Measurements from ENCODE around the gene COL16A1.
A peak's percentile ranks its signal among the peaks of the same experiment; 100 is the strongest.

COL16A1 gene

GRCh38 chr1:31703431-31704270 is at the start of gene COL16A1:
Gene COL16A1, minus strand, starts transcription at chr1:31704017. Its CDS starts 1,824 bp downstream, at chr1:31702193.
- no peak for DNase-seq

DNA sequence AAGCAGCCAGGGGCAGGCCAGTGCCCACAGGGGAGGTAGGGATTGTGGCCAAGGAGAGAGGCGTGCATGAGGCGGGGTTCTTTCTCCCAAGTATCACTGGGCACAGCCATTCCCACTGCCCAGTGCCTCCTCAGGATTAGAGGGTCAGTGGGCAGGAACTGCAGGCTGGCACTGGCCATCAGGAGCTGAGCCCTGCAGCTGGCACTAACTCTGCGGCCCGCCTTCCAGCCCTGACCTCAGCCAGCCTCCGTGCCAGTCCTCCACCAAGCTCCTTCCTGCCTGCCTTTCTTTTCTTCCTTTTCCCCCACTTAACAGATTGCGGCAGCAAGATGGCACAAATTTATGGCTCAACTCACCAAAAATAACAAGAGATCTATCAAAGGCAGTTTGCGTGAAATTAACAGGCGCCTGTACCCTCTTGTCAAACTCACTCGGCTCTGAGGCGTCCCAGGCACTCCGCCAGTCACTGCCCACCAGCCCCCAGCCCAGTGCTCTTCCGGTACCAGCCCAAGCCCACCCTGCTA is 49.2 kb upstream of the COL16A1 start:
- DNase-seq = no peak

DNA sequence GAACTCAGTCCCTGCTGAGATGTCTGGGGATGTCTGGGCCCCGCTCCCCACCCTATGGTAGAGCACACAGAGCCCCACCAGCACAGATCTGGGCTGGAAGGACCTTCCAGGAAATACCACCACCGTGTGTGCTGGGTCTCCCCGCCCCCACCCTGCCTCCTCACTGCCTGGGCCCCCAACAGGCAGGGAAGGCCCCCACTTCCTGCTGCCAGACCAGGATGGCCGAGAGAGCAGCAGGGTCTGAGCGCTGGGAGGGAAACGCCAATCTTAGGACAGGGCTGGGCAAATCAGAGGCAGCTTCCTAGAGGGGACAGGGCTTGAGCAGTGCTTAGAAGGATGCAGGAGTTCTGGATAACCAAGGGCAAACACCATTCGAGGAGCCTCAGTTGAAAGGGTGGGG is 48.4 kb upstream of the COL16A1 start:
- no peak for DNase-seq

- DNase-seq = no peak
Measured at GRCh38 chr1:31751822-31752241, 48.0 kb upstream of the COL16A1 start.

DNA sequence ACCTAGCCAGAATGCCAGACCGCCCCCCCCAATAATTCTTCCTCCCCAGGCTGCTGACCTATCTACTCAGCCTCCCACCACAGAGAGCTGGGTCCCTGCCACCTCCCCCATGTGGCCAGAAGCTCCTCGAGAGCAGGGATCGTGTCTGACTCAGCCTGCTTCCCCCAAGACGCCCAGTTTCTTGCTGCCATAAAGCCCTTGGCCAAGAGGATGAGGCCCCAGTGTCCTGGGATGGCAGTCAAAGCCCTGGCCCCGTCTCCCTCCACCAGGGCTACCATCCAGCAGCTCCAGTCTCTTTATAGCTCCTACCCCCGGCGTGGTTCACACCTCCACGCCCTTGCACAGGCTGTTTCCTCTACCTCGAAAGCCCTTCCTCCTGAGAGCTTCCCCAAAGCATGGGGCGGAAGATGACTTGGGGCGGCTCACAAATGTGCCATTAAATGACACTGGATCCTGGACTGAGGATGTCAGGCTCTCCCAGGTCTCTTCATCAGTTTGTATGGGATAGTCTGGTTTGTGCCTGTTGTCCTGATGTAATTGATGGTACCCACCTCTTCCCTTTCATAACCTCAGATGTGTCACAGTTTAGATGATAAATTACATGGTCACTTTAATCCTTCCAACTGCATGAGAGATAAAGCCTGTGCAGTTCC is 47.2 kb upstream of the COL16A1 start:
- DNase-seq = peak in 1 of 2 experiments; percentile 37

GRCh38 chr1:31749785-31750735 is 46.2 kb upstream of the COL16A1 start:
- DNase-seq = no peak

GRCh38 chr1:31748365-31748764 is 44.5 kb upstream of the COL16A1 start:
- no peak for DNase-seq

- DNase-seq = no peak
Measured at GRCh38 chr1:31747304-31747703, 43.5 kb upstream of the COL16A1 start.

GRCh38 chr1:31746687-31747086 is 42.9 kb upstream of the COL16A1 start:
- no peak for DNase-seq

DNA sequence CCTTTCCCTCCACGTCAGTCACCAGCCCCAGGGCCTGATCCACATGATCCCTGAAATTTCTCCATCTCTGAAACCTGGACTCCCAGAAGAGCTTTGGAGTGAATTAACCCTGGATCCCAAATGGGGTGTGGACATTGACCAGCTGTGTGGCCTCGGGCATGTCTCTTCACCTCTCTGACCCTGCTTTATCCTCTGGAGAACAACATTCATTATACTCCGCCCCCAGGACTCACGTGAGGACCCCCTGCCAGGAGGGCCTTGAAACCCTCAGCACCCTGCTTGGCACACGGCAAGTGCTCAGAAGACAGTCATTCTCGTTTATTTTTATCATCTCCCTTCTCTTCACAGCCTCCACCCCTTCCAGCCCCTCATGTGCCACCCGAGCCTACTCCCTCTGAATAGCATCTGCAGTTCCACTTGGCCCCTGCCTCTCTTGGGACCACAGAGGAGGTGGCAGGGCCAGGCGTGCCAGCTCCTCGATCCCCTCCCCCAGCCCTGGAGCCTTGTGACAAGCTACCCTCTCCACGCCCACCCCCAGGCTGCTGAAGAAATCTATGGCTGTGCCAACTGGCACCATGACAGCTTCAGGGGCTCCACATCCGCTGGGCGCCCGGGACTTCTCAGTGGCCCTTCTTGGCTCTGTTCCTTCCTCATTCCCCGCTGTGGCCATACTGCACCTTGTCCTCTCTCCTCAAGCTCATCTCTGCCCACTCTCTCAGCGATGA is 42.3 kb upstream of the COL16A1 start:
- no peak for DNase-seq

GRCh38 chr1:31745096-31745945 is 41.5 kb upstream of the COL16A1 start:
- DNase-seq = peak; percentile 76 to 79

DNA sequence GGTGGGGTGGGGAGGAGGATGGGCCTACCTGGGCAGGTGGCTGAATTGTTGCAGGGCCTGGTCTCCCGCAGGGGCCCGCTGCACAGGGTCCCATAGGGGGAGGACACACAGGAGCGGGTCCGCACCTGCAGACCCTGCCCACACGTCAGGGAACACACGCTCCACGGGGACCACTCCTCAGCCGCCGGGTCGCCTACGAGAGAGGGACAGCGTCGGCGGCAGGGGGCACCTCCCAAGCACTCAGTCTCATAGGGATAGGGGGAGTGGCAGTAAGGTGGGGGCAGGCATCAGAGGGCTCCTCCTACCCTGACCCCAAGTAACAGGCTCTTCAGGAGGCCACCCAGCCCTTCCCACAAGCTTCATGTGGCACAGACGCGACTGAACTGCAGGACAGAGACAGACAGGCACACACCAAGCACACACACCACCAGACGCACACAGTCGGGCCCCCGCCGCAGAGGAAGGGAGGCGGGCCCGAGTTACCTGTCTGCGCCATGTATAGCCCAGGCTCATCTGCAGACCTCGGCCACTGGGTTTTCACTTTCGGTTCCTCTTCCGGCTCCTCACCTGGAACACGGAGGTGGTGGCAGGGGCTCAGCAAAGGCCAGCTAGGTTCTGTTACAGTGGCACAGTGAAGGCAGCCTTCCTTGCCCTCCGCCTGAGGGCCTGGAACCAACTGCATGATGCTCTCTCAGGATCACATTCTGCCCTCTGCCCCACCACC is 40.5 kb upstream of the COL16A1 start:
- no peak for DNase-seq

DNA sequence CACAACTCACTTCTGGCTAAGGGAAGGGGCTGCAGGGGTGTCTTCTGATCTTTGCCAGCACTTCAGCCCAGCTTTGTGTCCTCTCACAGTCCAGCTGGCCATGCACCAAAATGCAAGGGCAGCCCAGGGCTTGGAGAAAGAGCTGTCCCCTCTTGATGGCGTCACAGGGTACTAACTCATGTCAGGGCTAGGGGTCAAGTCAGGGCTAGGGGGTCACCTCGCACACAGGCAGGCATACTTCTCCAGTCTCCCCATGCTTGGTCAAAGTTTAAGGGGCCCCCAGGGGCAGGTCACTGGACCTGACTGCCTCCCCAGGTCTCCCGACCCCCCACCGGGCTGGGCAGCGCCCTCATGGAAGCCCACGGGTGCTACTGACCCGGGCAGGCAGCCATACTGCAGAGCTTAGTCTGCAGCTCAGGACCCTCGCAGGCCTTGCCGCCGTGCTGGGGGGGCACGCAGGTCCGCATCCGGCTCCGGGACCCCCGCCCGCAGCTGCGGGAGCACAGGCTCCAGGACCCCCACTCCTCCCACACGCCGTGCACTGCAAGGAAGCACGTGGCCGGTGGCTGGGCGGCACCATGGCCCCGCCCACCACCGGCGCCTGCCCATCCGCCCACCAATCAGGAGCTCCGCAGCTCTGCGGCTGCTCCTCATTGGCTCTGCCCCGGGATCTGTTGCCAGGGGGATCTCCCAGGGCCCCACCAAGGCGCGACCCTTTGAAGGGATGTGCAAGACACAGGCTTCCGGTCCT is 38.8 kb upstream of the COL16A1 start:
- DNase-seq = no peak

DNA sequence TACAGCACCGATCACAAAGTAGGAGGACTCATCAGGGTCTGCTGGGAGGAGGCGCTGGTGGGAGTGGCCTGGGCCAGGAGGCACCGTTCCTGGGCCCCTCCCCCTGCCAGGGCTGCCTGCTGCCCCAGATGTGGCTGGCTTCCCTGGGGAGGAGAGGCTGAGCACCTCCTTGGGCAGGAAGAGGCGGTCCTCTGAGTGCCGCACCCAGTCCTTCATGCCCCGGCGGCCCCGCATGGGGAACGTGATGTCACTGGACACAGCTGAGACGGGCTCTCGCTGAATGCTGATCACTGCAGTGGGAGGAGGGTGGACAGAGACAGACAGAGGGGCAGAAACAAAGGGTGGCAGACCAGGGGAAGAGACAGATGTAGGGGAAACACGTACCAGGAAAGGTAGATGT is 35.5 kb upstream of the COL16A1 start:
- DNase-seq = peak; percentile 62 to 71

- DNase-seq = no peak
Measured at GRCh38 chr1:31736675-31737074, 32.9 kb upstream of the COL16A1 start.

DNA sequence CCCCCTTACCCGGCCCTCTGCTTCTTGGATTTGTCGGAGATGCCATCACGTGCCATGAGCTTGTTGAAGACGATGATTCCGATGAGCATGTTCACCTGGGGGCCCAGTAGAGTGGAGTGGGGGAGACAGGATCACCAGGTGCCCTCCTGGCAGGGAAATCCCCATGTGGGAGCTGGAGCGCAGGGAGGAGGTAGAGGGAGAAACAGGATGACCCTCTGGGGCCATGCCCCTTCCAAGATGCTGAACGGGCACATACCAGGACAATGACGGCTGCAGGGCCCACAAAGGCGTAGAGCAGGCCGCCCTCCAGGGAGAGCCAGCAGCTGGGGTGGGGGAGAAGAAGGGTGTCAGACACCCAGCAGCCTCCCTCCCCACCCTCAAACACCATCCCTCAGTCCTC is 31.8 kb upstream of the COL16A1 start:
- no peak for DNase-seq

DNA sequence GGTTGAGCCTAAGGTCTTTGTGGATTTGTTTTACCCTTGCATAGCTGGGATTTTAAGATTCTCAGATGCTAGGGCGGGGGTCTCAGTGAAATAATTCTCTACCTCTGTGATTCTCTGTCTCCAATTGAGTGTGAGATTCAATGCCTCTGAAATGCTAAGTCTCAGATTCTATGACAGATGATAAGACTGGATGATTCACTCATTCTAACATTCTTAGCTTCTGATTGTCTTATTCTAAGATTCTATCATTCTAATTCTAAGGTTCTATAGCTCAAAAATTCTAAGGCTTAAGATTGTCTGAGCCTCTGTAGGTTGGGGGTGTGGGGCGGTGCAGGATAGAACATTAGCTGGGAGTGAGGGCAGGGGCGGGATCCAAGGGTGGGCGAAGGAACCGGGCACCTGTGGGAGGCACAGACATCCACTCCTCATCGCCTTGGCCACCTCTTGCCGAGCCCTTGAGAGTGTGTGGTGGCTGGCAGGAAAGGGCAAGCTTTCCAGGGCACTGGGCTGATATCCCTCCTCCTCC is 30.8 kb upstream of the COL16A1 start:
- DNase-seq = no peak

DNA sequence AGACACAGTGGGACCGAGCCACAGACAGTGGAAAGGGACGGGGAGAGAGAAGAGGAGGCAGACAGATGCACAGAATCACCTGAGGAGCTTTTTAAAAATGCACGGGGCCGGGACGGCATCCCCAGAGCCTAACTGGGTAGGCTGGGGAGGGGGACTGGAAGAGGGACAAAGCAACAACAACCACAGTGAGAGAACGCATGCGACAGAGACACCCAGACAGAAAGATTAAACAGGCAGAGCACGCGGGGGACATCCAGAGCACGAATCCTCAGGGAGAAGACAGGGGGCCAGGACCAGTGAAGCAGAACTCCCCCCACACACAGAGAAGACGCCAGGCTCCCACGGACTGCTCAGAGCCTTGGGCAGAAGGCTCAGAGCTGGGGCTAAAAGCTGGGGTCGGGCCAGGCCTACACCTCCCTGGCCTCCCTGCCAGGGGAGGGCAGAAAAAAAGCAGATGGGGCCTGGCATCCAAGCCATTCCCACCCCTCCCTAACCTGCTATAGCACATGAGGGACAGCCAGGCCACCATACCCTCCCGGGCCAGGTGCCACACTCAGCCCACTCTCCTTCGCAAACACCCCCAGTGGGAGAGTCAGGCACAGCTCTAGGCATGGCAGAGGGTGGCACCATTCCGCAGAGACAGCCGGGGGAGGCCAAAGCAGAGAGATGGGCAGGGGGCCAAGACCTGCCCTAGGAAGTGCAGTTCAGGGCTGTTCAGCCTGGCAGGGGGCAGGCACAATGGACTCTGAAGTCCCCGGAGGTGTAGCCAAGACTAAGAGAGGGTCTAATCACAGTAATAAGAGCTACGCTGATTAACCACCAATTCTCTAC is 29.8 kb upstream of the COL16A1 start:
- no peak for DNase-seq

All from activated T-cell treated with anti-CD3 and anti-CD28 coated beads, Interleukin-2, amount 50 U/mL, for 48 hours (primary cell).